Measurements from ENCODE around the gene NHSL1. TPM values are rescaled to one million over a fixed set of nuclear protein-coding genes. Genes with fewer than 3 reads are reported as not detected.

The NHSL1 gene
- total RNA-seq, 2 donors from 2014 or later, result 16.3 to 17.5 TPM

DNA sequence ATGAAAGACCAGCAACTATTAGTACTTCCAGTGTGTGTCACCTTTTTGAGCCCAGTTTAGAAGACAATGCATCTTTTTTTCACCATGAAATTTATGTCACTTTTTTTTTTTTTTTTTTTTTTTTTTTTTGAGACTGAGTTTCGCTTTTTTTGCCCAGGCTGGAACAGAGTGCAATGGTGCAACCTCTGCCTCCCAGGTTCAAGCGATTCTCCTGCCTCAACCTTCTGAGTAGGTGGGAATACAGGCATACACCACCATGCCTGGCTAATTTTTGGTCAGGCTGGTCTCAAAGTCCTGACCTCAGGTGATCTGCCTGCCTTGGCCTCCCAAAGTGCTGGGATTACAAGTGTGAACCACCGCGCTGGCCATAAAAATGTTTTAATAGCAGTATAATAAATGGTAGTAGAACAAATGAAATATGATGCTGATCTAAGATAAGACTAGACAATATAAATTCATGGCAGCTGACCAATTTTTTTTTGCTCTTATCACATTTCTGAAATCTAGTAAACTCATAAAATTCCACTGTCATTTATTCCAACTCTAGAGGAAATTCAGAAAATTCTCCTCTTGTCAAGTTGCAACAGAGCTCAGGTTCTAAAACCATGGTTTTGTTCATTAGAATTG lies 21.3 kb downstream of the NHSL1 start:
- no peaks in the 10 kb centered on the region for H3K4me1 ChIP-seq (ENCODE audit: control insufficient read depth, insufficient read depth, low read length)
- H3K4me3 Mint-ChIP-seq, result no peak overlapping the region
- peaks cover 2% of the 10 kb centered on the region for H3K9me3 Mint-ChIP-seq
- no peaks in the 10 kb centered on the region for H3K4me1 Mint-ChIP-seq
- no peaks in the 10 kb centered on the region for H3K9me3 ChIP-seq (ENCODE audit: control insufficient read depth, low read length)
- no peak overlapping the region for H3K4me3 ChIP-seq (ENCODE audit: low read length)
- H3K27me3 ChIP-seq (ENCODE audit: control insufficient read depth, insufficient read depth, low read length, poor library complexity, severe bottlenecking), result no peaks in the 10 kb centered on the region
- DNase-seq, result no peak
- H3K27ac Mint-ChIP-seq, result no peak overlapping the region
- TF ChIP-seq, protein P1, sequence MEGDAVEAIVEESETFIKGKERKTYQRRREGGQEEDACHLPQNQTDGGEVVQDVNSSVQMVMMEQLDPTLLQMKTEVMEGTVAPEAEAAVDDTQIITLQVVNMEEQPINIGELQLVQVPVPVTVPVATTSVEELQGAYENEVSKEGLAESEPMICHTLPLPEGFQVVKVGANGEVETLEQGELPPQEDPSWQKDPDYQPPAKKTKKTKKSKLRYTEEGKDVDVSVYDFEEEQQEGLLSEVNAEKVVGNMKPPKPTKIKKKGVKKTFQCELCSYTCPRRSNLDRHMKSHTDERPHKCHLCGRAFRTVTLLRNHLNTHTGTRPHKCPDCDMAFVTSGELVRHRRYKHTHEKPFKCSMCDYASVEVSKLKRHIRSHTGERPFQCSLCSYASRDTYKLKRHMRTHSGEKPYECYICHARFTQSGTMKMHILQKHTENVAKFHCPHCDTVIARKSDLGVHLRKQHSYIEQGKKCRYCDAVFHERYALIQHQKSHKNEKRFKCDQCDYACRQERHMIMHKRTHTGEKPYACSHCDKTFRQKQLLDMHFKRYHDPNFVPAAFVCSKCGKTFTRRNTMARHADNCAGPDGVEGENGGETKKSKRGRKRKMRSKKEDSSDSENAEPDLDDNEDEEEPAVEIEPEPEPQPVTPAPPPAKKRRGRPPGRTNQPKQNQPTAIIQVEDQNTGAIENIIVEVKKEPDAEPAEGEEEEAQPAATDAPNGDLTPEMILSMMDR (conservative IDR thresholded peaks at IDR 0.05), result no peak
- peaks cover 4% of the 10 kb centered on the region for H3K36me3 ChIP-seq (ENCODE audit: control insufficient read depth, insufficient read depth, low read length)
- no peak overlapping the region for H3K9ac ChIP-seq (ENCODE audit: extremely low read depth, low read length, poor library complexity, severe bottlenecking)
- H3K36me3 Mint-ChIP-seq (ENCODE audit: low read depth), result no peaks in the 10 kb centered on the region
- 86 to 94% methylated on average over 1 to 4 of the region's 4 CpGs for WGBS, 2 experiments (ENCODE audit: insufficient coverage in 1 of 2, insufficient read length in 1 of 2)
- H3K27me3 Mint-ChIP-seq (ENCODE audit: insufficient read depth), result no peaks in the 10 kb centered on the region
- no peak overlapping the region for H3K27ac ChIP-seq (ENCODE audit: low read depth, low read length)

DNA sequence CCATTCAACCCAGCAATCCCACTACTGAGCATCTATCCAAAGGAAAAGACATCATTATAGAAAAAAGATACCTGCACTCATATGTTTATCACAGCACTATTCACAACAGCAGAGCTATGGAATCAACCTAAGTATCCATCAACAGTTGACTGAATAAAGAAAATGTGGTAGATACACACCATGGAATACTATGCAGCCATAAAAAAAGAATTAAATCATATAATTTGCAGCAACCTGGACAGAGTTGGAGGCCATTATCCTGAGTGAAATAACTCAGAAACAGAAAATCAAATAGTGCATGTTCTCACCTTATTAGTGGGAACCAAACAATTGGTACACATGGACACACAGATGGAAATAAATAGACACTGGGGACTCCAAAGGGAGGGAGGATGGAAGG lies 23.2 kb downstream of the NHSL1 start:
- no peaks in the 10 kb centered on the region for H3K9me3 ChIP-seq (ENCODE audit: control insufficient read depth, low read length)
- H3K4me3 Mint-ChIP-seq, result no peak overlapping the region
- no peak overlapping the region for H3K27ac Mint-ChIP-seq
- peaks cover 2% of the 10 kb centered on the region for H3K9me3 Mint-ChIP-seq
- no peak overlapping the region for H3K27ac ChIP-seq (ENCODE audit: low read depth, low read length)
- no peak for DNase-seq
- no peaks in the 10 kb centered on the region for H3K4me1 Mint-ChIP-seq
- no peaks in the 10 kb centered on the region for H3K27me3 Mint-ChIP-seq (ENCODE audit: insufficient read depth)
- H3K36me3 ChIP-seq (ENCODE audit: control insufficient read depth, insufficient read depth, low read length), result peaks cover 4% of the 10 kb centered on the region
- no peaks in the 10 kb centered on the region for H3K36me3 Mint-ChIP-seq (ENCODE audit: low read depth)
- TF ChIP-seq, protein P1 (conservative IDR thresholded peaks at IDR 0.05), result no peak
- no peaks in the 10 kb centered on the region for H3K27me3 ChIP-seq (ENCODE audit: control insufficient read depth, insufficient read depth, low read length, poor library complexity, severe bottlenecking)
- H3K4me1 ChIP-seq (ENCODE audit: control insufficient read depth, insufficient read depth, low read length), result no peaks in the 10 kb centered on the region
- no peak overlapping the region for H3K9ac ChIP-seq (ENCODE audit: extremely low read depth, low read length, poor library complexity, severe bottlenecking)
- H3K4me3 ChIP-seq (ENCODE audit: low read length), result no peak overlapping the region

DNA sequence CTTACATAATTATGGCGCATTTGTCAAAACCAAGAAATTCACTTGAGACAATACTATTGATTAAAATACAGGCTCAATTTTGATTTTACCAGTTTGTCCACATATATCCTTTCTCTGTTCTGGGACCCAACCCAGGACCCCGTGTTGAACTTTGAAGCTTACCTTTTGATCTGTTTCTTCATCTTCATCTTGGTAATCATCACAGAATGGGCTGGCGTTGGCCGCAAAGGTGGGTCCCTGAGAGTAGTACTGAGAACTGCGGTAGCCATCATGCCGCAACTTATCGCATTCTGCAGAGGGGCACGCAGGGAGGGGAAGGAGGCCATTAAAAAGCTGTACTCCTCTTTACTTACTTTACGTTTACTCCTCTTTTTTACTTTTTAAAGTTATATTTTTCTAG lies 26.1 kb downstream of the NHSL1 start:
- H3K4me3 Mint-ChIP-seq, result no peak overlapping the region
- no peak overlapping the region for H3K9ac ChIP-seq (ENCODE audit: extremely low read depth, low read length, poor library complexity, severe bottlenecking)
- peaks cover 5% of the 10 kb centered on the region for H3K36me3 Mint-ChIP-seq (ENCODE audit: low read depth)
- H3K4me1 Mint-ChIP-seq, result no peaks in the 10 kb centered on the region
- no peaks in the 10 kb centered on the region for H3K4me1 ChIP-seq (ENCODE audit: control insufficient read depth, insufficient read depth, low read length)
- TF ChIP-seq, protein P1 (conservative IDR thresholded peaks at IDR 0.05), result no peak
- 96 to 100% methylated on average over 4 to 9 of the region's 9 CpGs for WGBS, 2 experiments (ENCODE audit: insufficient coverage in 1 of 2, insufficient read length in 1 of 2)
- no peaks in the 10 kb centered on the region for H3K9me3 ChIP-seq (ENCODE audit: control insufficient read depth, low read length)
- DNase-seq, result no peak
- H3K27ac ChIP-seq (ENCODE audit: low read depth, low read length), result no peak overlapping the region
- no peak overlapping the region for H3K27ac Mint-ChIP-seq
- peaks cover 15% of the 10 kb centered on the region for H3K36me3 ChIP-seq (ENCODE audit: control insufficient read depth, insufficient read depth, low read length)
- no peaks in the 10 kb centered on the region for H3K27me3 ChIP-seq (ENCODE audit: control insufficient read depth, insufficient read depth, low read length, poor library complexity, severe bottlenecking)
- no peak overlapping the region for H3K4me3 ChIP-seq (ENCODE audit: low read length)
- peaks cover 2% of the 10 kb centered on the region for H3K9me3 Mint-ChIP-seq
- H3K27me3 Mint-ChIP-seq (ENCODE audit: insufficient read depth), result no peaks in the 10 kb centered on the region
